HG03575 (cell line): ENCODE results near the gene AMTN.

Experiments used
- ATAC-seq: cut with Tn5 transposase; IDR thresholded peaks from one replicate; pipeline ENCODE4 v1.9.1; 2021; ENCODE audit not compliant: unreplicated experiment, insufficient number of reproducible peaks, low FRiP score; ENCODE audit errors: extremely low read depth

Gene AMTN

DNA sequence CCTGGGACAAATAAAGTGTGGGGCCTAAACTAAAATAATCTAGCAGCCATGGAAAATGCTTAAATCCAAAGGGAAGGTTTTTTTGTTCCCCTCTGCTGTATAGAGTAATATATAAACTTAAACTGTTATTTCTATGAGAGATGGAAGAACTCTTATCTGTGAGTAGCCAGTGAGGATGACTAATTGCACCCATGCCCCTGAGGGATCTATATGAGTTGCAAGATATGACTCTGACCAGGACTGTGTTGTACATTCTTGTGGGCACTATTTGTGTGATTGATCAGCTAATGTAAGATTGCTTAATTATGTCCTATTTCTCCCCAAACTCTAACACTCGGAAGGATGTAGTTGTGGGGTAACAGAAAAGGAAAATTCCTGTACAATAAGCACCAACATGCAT lies 38.5 kb downstream of the AMTN start:
- no peak for ATAC-seq

DNA sequence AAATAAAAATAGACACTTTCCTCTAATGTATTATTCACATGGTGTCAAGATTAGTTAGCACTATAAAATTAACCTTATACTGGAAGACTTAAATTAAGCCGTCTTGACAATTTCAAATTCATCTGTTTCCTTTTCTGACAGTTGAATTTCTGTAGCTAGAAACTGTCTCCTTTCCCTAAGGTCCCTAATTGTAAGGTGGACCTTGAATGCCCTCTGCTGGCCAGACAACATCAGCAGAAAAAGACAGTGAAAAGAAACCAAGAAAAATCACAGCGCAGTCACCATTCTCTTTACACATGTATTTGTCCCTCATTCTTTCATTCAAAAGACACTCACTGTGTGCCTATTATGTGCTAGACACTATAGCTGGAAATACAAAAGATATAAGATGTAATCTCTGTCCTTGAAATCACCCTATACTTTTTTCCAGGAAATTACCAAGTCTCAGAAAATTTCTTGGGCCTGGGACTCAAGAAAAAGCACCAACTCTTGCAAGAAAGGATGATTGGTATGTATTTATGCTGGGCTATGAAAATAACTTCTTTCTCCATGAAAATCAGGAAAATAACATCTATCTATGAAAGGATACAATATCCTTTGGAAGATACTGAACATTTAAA lies 41.0 kb downstream of the AMTN start:
- peak; percentile 51 for ATAC-seq

DNA sequence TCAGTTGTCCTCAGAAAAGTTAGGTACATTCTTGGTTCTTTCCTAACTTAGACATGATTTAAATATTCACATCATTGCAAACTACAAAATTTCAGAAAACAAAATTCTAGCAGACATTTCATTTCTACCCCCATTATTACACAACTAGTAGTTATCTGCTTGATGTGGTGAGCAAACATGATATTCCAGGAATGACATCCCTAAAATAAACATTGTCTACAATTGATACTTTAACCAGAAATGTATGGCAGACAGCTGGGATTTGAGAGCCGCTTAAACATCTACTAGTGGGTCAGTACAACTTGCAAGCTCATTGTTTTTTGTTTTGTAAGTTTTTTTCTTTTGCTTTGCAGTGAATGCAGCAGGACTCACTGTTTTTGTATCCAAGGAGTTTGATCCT lies 41.6 kb downstream of the AMTN start:
- no peak for ATAC-seq

DNA sequence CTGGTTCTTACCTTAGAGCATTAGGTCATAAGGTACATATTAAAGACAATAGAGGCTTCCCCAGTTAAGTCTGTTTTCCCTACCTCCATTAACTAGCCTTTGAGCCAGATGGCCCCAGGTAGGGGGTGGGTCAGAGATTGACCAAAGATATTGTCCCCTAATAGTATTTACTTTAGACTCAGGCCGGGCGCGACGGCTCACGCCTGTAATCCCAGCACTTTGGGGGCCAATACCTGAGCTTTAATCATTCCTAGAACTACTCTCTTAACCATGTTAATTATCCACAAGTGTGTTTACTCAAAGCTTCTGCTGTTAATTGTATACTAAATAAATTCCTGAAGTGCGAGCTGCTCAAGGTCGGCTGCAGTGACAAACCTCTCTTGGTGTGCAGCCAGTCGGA lies 45.7 kb downstream of the AMTN start:
- no peak for ATAC-seq

DNA sequence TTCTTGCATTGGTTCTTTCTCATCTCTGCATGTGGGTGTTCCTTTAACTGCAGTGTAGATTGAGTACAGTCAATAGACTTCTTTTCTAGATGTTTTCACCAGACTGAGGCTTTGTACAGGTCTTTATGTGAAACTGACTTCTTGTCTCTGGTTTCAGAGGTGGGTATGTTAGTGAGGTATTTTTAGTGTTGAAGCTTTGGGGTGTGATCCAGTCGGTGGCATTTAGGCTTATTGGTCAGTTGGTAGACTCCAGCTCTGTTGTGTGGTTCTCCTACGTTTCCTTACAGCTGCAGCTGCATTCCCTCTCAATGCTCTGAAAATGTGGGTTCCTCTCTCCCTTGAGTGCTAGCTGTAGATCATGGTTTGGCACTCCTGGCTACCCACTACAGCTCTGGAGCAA lies 52.4 kb downstream of the AMTN start:
- ATAC-seq, result no peak

DNA sequence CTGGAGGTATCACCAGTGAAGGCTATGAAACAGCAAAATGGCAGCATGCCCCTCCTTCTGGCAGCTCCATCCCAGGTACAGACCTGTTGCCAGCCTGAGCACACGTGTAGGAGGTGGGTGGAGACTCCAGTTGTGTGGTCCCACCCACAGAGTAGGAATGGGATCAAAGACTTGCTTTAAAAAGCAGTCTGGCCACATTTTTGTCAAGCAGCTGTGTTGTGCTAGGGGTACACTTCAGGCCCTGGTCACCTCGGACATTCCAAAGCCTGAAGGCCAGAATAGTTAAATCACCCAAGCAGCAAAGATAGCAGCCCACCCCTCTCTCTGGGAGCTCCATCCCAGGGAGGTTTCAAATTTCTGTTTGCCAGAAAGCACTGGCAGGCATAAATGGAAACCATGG lies 53.4 kb downstream of the AMTN start:
- no peak for ATAC-seq

DNA sequence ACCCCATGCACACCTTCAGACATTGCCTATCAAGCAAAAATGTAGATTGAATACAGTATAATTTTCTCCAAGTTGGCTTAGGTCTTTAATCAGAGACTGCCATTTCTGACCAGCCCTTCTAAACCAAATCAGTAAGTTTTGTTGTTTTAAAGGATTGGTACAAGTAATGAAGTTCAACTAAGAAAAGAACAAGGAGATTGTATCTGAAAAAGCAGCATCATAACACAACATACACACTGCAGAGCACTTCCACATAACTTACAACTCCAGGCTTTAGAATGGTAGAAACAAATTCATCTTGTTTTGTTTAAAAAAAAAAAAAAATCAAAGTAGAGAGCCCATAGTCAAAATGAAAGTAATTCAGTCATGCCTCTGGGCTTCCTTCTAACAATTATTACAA lies 57.6 kb downstream of the AMTN start:
- ATAC-seq, result no peak

DNA sequence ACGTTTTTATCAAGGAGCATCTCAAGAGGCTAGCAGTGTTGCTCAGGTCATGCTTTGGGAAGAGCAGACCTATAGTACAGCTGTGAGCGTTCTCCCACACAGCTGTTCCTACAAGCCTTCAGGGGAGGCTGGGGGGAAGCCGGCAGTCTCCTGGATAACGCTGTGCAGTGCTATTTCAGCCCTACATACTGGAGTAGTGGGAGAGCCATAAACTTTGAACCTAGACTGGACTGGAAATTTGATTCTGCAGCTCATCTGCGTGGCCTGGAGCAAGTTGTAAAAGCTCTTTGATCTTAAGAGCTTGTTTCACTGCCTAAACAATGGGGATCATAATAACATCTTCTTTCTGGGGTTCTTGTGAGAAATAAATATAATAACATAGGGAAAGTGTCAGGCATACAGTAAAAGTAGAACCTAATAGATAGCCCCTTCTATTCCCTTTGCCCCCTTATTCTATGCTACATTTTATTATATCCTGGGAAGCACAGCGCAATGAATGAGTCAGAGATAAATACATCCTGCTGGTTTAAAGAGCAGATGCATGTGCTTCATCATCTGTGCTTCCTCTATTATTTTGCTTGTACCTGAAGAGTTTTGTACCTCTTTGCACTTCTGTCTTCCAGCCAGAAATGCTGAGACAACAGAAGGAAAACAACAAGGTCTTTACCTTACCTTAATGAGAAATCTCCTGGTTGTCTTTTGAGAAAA lies 59.0 kb downstream of the AMTN start:
- no peak for ATAC-seq

DNA sequence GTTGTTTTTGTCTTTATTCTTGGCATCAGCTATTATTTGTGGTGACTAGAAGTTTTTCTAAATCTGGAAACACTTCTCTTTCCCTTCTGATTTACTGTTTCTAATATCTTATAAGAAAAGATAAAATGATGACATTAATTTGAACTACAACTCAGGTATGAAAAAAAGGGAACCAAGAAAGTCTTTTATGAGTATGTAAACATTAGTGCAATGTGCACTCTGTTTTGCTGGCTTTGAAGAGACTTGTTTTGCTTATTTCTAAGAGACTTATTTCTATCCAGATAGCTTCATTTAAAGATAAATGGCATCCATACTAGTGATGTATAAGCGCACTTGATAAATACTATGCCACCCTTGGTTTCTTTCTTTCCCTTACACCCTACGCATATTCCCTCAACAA lies 63.6 kb downstream of the AMTN start:
- ATAC-seq, result no peak
